Activated CD8-positive, alpha-beta memory T cell treated with anti-CD3 and anti-CD28 coated beads, Interleukin-2, amount 50 U/mL, for 1 hour (primary cell): ENCODE data around the gene NEMP2.

Source experiments
- DNase-seq: peaks from one replicate; pipeline ENCODE4 v3.0.0-alpha.2; 2020; ENCODE audit errors: extremely low read depth

NEMP2 gene

GRCh38 chr2:190534310-190535120, at the start of gene NEMP2:
NEMP2 (minus strand) TSS chr2:190534722; CDS start chr2:190534655, 67 bp downstream.
- peak; percentile 38 for DNase-seq

GRCh38 chr2:190583507-190584337, 49.2 kb upstream of the NEMP2 start:
- DNase-seq = no peak

GRCh38 chr2:190582736-190583506, 48.4 kb upstream of the NEMP2 start:
- DNase-seq = no peak

GRCh38 chr2:190582019-190582418, 47.5 kb upstream of the NEMP2 start:
- no peak for DNase-seq

GRCh38 chr2:190579915-190580846, 45.7 kb upstream of the NEMP2 start:
- DNase-seq = no peak

- DNase-seq = no peak
Measured at GRCh38 chr2:190579058-190579410, 44.5 kb upstream of the NEMP2 start.

- no peak for DNase-seq
Measured at GRCh38 chr2:190578158-190579057, 43.9 kb upstream of the NEMP2 start.

- DNase-seq = no peak
Measured at GRCh38 chr2:190576573-190576972, 42.1 kb upstream of the NEMP2 start.

GRCh38 chr2:190575263-190575662, 40.7 kb upstream of the NEMP2 start:
- DNase-seq = no peak

GRCh38 chr2:190574169-190574568, 39.6 kb upstream of the NEMP2 start:
- DNase-seq = no peak

GRCh38 chr2:190572246-190572645, 37.7 kb upstream of the NEMP2 start:
- DNase-seq = no peak

GRCh38 chr2:190571686-190572085, 37.2 kb upstream of the NEMP2 start:
- no peak for DNase-seq

- DNase-seq = no peak
Measured at GRCh38 chr2:190570871-190571270, 36.3 kb upstream of the NEMP2 start.

GRCh38 chr2:190569994-190570755, 35.7 kb upstream of the NEMP2 start:
- DNase-seq = no peak

GRCh38 chr2:190564838-190565237, 30.3 kb upstream of the NEMP2 start:
- no peak for DNase-seq

GRCh38 chr2:190563646-190564045, 29.1 kb upstream of the NEMP2 start:
- no peak for DNase-seq

- peak; percentile 11 for DNase-seq
Measured at GRCh38 chr2:190563109-190563508, 28.6 kb upstream of the NEMP2 start.

- no peak for DNase-seq
Measured at GRCh38 chr2:190562121-190562520, 27.6 kb upstream of the NEMP2 start.

GRCh38 chr2:190561094-190561493, 26.6 kb upstream of the NEMP2 start:
- DNase-seq = no peak
